ENCODE data around the gene NCSTN.

Gene NCSTN

GRCh38 chr1:160352555-160352954 lies 9.4 kb downstream of the NCSTN start:
- no peak for DNase-seq
- no peak for ATAC-seq

GRCh38 chr1:160353223-160353622 lies 10.0 kb downstream of the NCSTN start:
- no peak for ATAC-seq
- no peak for DNase-seq

- DNase-seq (peak; percentile 16), ATAC-seq (peak; percentile 53)
Measured at GRCh38 chr1:160354388-160354985, 11.3 kb downstream of the NCSTN start.

- no peak for DNase-seq
- no peak for ATAC-seq
Measured at GRCh38 chr1:160357286-160358002, 14.3 kb downstream of the NCSTN start.

- DNase-seq: no peak
- ATAC-seq: no peak
Measured at GRCh38 chr1:160358073-160358472, 14.9 kb downstream of the NCSTN start.

- ATAC-seq (no peak), DNase-seq (no peak)
Measured at GRCh38 chr1:160359559-160360226, 16.5 kb downstream of the NCSTN start.

- no peak for ATAC-seq
- DNase-seq: no peak
Measured at GRCh38 chr1:160360227-160360695, 17.1 kb downstream of the NCSTN start.

- ATAC-seq (no peak), DNase-seq (no peak)
Measured at GRCh38 chr1:160361199-160361598, 18.0 kb downstream of the NCSTN start.

GRCh38 chr1:160361814-160362167 lies 18.6 kb downstream of the NCSTN start:
- ATAC-seq (no peak), DNase-seq (no peak)

GRCh38 chr1:160362168-160362957 lies 19.2 kb downstream of the NCSTN start:
- no peak for ATAC-seq
- DNase-seq: no peak

GRCh38 chr1:160363010-160363409 lies 19.8 kb downstream of the NCSTN start:
- ATAC-seq: no peak

GRCh38 chr1:160363951-160364735 lies 21.0 kb downstream of the NCSTN start:
- ATAC-seq: no peak
- no peak for DNase-seq

More at GRCh38 chr1:160363010-160363409, 19.8 kb downstream of the NCSTN start:
- no peak for DNase-seq

GRCh38 chr1:160365325-160365724 lies 22.1 kb downstream of the NCSTN start:
- ATAC-seq: no peak
- DNase-seq: no peak

GRCh38 chr1:160366731-160367515 lies 23.7 kb downstream of the NCSTN start, which contains the start of gene NHLH1:
Gene NHLH1, plus strand, starts transcription at chr1:160367071. Its CDS starts 3,661 bp downstream, at chr1:160370732.
- ATAC-seq (peak; percentile 19), DNase-seq (no peak)

GRCh38 chr1:160367516-160367900 lies 24.3 kb downstream of the NCSTN start:
- ATAC-seq (no peak), DNase-seq (no peak)

GRCh38 chr1:160367934-160368923 lies 25.0 kb downstream of the NCSTN start:
- DNase-seq: no peak
- ATAC-seq: no peak

- ATAC-seq: no peak
- no peak for DNase-seq
Measured at GRCh38 chr1:160369087-160369486, 25.9 kb downstream of the NCSTN start.

GRCh38 chr1:160370561-160371345 lies 27.6 kb downstream of the NCSTN start:
- ATAC-seq (no peak), DNase-seq (no peak)

- DNase-seq: no peak
- no peak for ATAC-seq
Measured at GRCh38 chr1:160371346-160371631, 28.1 kb downstream of the NCSTN start.
